Cardiac muscle cell (in vitro differentiated cells and primary cell): ENCODE data around the gene UBE2D3. TPM values are rescaled to one million over a fixed set of nuclear protein-coding genes. Genes with fewer than 3 reads are reported as not detected.
"Not testable (repeated sequence)": the region's sequence is repeated elsewhere in the genome, so short reads cannot be mapped to it uniquely, and the experiment has no call there.

Experiments
- DNase-seq, 2 donors: peaks; one replicate each; pipeline versions ENCODE4 v3.0.0 to v3.0.0-alpha.2; 2010 to 2017; ENCODE audit warnings: low read depth in 1 of 2, low spot score in 1 of 2
- H3K27ac ChIP-seq: fragments of 200-600 bp; sonication (generic); 2 replicates; pipeline ENCODE4 v1.5.1; 2016
- H3K27me3 ChIP-seq: fragments of 200-600 bp; sonication (generic); 2 replicates; pipeline ENCODE4 v1.6.0; 2016; ENCODE audit warnings: control low read depth
- H3K36me3 ChIP-seq: fragments of 200-600 bp; sonication (generic); 2 replicates; pipeline ENCODE4 v1.5.1; 2016; ENCODE audit warnings: control low read depth
- H3K4me1 ChIP-seq: fragments of 200-600 bp; sonication (generic); 2 replicates; pipeline ENCODE4 v1.8.1; 2017; ENCODE audit warnings: low read depth, mild to moderate bottlenecking, mixed run types
- H3K4me3 ChIP-seq: fragments of 200-600 bp; sonication (generic); 2 replicates; pipeline ENCODE4 v1.5.1; 2016; ENCODE audit warnings: mild to moderate bottlenecking
- H3K9me3 ChIP-seq: fragments of 200-600 bp; sonication (generic); 2 replicates; pipeline ENCODE4 v1.5.1; 2017; ENCODE audit warnings: low read depth, mild to moderate bottlenecking, control low read depth
- CTCF ChIP-seq: IDR thresholded peaks from 2 replicates; pipeline ENCODE4 v1.5.1; 2012; ENCODE audit warnings: low read depth, mild to moderate bottlenecking, low read length
- polyA plus RNA-seq: library from polyadenylated mRNA; unstranded; fragments of >200 nt; fragmentation: Nextera tagmentation; extraction: Ambion mirVana; gene quantifications from 2 replicates; pipeline ENCODE4 v1.2.1, GENCODE V29; 2016
- total RNA-seq: library from RNA; depleted of rRNA; stranded (reverse); fragments of >200 nt; gene quantifications from 2 replicates; pipeline ENCODE4 v1.2.3, GENCODE V29; 2016

The UBE2D3 gene
- total and polyA plus RNA-seq, 2 experiments from 2014 or later = 241 to 359 TPM

GRCh38 chr4:102823464-102823863, 3.9 kb downstream of the UBE2D3 start:
- H3K4me1 ChIP-seq = peaks cover 39% of the 10 kb centered on the region
- peak overlapping the region; percentile 100 for H3K27ac ChIP-seq
- H3K36me3 ChIP-seq = no peaks in the 10 kb centered on the region
- H3K4me3 ChIP-seq = peak overlapping the region; percentile 89
- TF ChIP-seq CTCF = no peak
- H3K27me3 ChIP-seq = no peaks in the 10 kb centered on the region
- DNase-seq = no peak
- no peaks in the 10 kb centered on the region for H3K9me3 ChIP-seq

GRCh38 chr4:102819588-102820365, 7.6 kb downstream of the UBE2D3 start:
- Histone ChIP-seq H3K36me3 (peaks cover 9% of the 10 kb centered on the region), H3K9me3 (no peaks in the 10 kb centered on the region), H3K27me3 (no peaks in the 10 kb centered on the region), H3K4me3 (no peak overlapping the region), H3K27ac (peak overlapping the region; percentile 24), H3K4me1 (peaks cover 54% of the 10 kb centered on the region)
- no peak for DNase-seq
- TF ChIP-seq CTCF = no peak

DNA sequence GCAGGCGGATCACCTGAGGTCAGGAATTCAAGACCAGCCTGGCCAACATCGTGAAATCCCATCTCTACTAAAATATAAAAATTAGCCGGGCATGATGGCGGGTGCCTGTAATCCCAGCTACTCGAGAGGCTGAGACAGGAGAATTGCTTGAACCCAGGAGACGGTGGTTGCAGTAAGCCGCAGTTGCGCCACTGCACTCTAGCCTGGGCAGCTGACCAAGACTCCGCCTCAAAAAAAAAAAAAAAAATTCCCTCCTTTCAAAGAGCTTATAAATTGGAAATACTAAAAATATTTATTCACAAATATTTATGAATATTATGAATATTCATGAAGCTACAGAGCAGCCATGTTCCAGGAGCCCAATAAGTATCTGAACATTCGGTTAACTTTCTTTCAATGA, 8.3 kb downstream of the UBE2D3 start:
- not testable (repeated sequence) for H3K36me3 ChIP-seq, H3K27ac ChIP-seq, H3K4me3 ChIP-seq

DNA sequence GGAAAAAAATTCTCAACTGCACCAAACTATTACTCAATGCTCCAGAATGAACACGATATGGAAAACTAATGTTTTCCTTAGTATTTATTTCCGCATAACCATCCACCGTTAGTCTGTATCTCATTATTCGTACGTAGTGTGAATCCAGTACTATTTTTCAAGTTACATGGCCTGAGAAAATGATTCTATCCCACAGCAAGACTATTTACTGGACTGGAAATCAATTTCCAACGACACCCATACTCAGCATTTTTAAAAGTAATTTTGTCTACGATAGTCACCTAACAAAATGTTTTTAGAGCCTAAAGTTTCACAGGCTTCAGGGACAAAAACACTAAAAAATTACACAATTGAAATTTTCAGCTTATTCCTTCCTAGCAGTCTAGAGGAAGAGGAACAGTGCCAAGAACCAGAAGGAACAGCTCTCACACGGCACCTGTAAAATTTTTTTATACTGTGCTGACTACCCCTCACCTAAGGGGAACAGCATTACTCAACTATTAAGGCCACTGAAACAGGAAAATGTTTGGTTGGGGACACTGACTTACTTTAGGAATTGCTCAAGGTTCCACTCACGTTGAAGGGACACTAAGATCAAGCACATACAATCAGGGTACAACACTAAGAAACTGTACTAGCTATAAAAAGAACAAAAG, 9.6 kb downstream of the UBE2D3 start:
- H3K9me3 ChIP-seq = no peaks in the 10 kb centered on the region
- H3K27me3 ChIP-seq = no peaks in the 10 kb centered on the region
- H3K4me3 ChIP-seq = no peak overlapping the region
- no peak for TF ChIP-seq CTCF
- H3K36me3 ChIP-seq = peaks cover 9% of the 10 kb centered on the region
- peaks cover 54% of the 10 kb centered on the region for H3K4me1 ChIP-seq
- peak overlapping the region; percentile 54 for H3K27ac ChIP-seq
- no peak for DNase-seq

More for the DNA sequence above, 8.3 kb downstream of the UBE2D3 start:
- H3K9me3 ChIP-seq, H3K27me3 ChIP-seq, DNase-seq: not testable (repeated sequence)
- H3K4me1 ChIP-seq = peaks cover 48% of the 10 kb centered on the region

GRCh38 chr4:102817021-102817605, 10.2 kb downstream of the UBE2D3 start:
- TF ChIP-seq CTCF = no peak

DNA sequence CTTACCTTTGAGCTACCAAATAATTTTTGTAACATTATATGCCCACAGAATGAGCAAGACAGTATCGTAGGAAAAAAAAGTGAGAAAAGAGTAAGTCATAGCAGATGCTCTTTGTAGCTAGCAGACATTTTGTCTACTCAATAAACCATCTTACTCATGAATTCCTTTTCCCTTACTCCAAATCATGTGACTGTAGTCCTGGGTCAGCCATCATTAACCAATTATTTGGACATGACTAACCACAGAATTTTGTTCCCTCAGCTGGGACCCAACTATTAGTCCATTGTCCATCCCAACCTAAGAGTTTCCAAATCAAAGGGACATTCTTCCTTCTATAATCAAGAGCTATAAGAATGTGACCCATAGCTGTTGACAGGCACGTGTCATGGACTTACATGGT, 11.4 kb downstream of the UBE2D3 start:
- peak in 1 of 2 donors; percentile 48 for DNase-seq
- Histone ChIP-seq H3K4me3 (no peak overlapping the region), H3K36me3 (peaks cover 9% of the 10 kb centered on the region), H3K27ac (peak overlapping the region; percentile 54), H3K4me1 (peaks cover 45% of the 10 kb centered on the region), H3K9me3 (no peaks in the 10 kb centered on the region), H3K27me3 (no peaks in the 10 kb centered on the region)
- TF ChIP-seq CTCF = no peak

More at GRCh38 chr4:102817021-102817605, 10.2 kb downstream of the UBE2D3 start:
- no peak for DNase-seq
- Histone ChIP-seq H3K27me3 (no peaks in the 10 kb centered on the region), H3K27ac (peak overlapping the region; percentile 54), H3K9me3 (no peaks in the 10 kb centered on the region), H3K4me1 (peaks cover 55% of the 10 kb centered on the region), H3K36me3 (peaks cover 9% of the 10 kb centered on the region), H3K4me3 (no peak overlapping the region)
